Ishikawa (cell line): ENCODE results near the gene SAPCD2.

Experiments used
- CEBPB ChIP-seq: IDR thresholded peaks from 2 replicates; pipeline ENCODE4 v1.6.1; 2012
- CREB1 ChIP-seq: IDR thresholded peaks from 2 replicates; pipeline ENCODE4 v1.6.1; 2012; ENCODE audit warnings: low read depth
- EGR1 ChIP-seq: IDR thresholded peaks from 2 replicates; pipeline ENCODE4 v1.6.1; 2012
- EP300 ChIP-seq: IDR thresholded peaks from 2 replicates; pipeline ENCODE4 v1.6.1; 2012; ENCODE audit warnings: borderline replicate concordance
- FOXM1 ChIP-seq: IDR thresholded peaks from 2 replicates; pipeline ENCODE4 v1.6.1; 2012; ENCODE audit warnings: low read depth, borderline replicate concordance
- MAX ChIP-seq: IDR thresholded peaks from 2 replicates; pipeline ENCODE4 v1.6.1; 2012
- NFIC ChIP-seq: IDR thresholded peaks from 2 replicates; pipeline ENCODE4 v1.6.1; 2012
- RAD21 ChIP-seq: IDR thresholded peaks from 2 replicates; pipeline ENCODE4 v1.6.1; 2012; ENCODE audit warnings: low read depth
- REST ChIP-seq: IDR thresholded peaks from 2 replicates; pipeline ENCODE4 v1.6.1; 2012; ENCODE audit warnings: low read depth, mild to moderate bottlenecking
- TAF1 ChIP-seq: IDR thresholded peaks from 2 replicates; pipeline ENCODE4 v1.6.1; 2012; ENCODE audit warnings: low read depth, mild to moderate bottlenecking
- TCF12 ChIP-seq: IDR thresholded peaks from 2 replicates; pipeline ENCODE4 v1.6.1; 2012; ENCODE audit warnings: low read depth
- TEAD4 ChIP-seq: IDR thresholded peaks from 2 replicates; pipeline ENCODE4 v1.6.1; 2012
- USF1 ChIP-seq: IDR thresholded peaks from 2 replicates; pipeline ENCODE4 v1.6.1; 2012
- YY1 ChIP-seq: IDR thresholded peaks from 2 replicates; pipeline ENCODE4 v1.6.1; 2012; ENCODE audit warnings: low read depth
- ZBTB7A ChIP-seq: IDR thresholded peaks from 2 replicates; pipeline ENCODE4 v1.6.1; 2012; ENCODE audit warnings: low read depth

SAPCD2 gene

GRCh38 chr9:137044502-137045177, 25.7 kb downstream of the SAPCD2 start:
- no peak for TF ChIP-seq USF1
- TF ChIP-seq CREB1, result no peak
- no peak for TF ChIP-seq RAD21
- no peak for TF ChIP-seq CEBPB
- no peak for TF ChIP-seq EP300

- TF ChIP-seq YY1 (no peak), ZBTB7A (no peak), CREB1 (no peak), CEBPB (no peak), TAF1 (no peak), TEAD4 (no peak), RAD21 (no peak)
Measured at GRCh38 chr9:137044037-137044436, 26.3 kb downstream of the SAPCD2 start.

- no peak for TF ChIP-seq RAD21
- TF ChIP-seq USF1, result no peak
- no peak for TF ChIP-seq FOXM1
- no peak for TF ChIP-seq MAX
- no peak for TF ChIP-seq NFIC
- no peak for TF ChIP-seq EGR1
- TF ChIP-seq CREB1, result no peak
- no peak for TF ChIP-seq CEBPB
- no peak for TF ChIP-seq YY1
- TF ChIP-seq TAF1, result no peak
- no peak for TF ChIP-seq ZBTB7A
Measured at GRCh38 chr9:137042751-137043727, 27.3 kb downstream of the SAPCD2 start.

- TF ChIP-seq EGR1 (no peak), EP300 (no peak), TCF12 (no peak), RAD21 (no peak), USF1 (no peak), MAX (no peak), YY1 (no peak), CEBPB (no peak), TEAD4 (no peak)
Measured at GRCh38 chr9:137041124-137041523, 29.2 kb downstream of the SAPCD2 start.

- TF ChIP-seq CREB1 (no peak), CEBPB (no peak), RAD21 (no peak), TEAD4 (no peak), MAX (no peak), EGR1 (no peak), USF1 (no peak), FOXM1 (no peak), TAF1 (no peak), REST (no peak), ZBTB7A (no peak), EP300 (no peak)
Measured at GRCh38 chr9:137040568-137040967, 29.8 kb downstream of the SAPCD2 start.

- TF ChIP-seq CEBPB, result no peak
- TF ChIP-seq REST, result no peak
- no peak for TF ChIP-seq EGR1
- no peak for TF ChIP-seq YY1
- no peak for TF ChIP-seq TAF1
- no peak for TF ChIP-seq FOXM1
- no peak for TF ChIP-seq CREB1
Measured at GRCh38 chr9:137039611-137040366, 30.6 kb downstream of the SAPCD2 start.
